GM12892 (cell line): ENCODE measurements around the gene SOCS3.

Source experiments
- POLR2A ChIP-seq: IDR thresholded peaks from 2 replicates; pipeline ENCODE4 v1.6.1; 2011; ENCODE audit warnings: low read depth, low read length, control low read depth
- POLR2AphosphoS5 ChIP-seq: IDR thresholded peaks from 2 replicates; pipeline ENCODE4 v1.6.1; 2011; ENCODE audit warnings: low read depth, low read length, control low read depth

DNA sequence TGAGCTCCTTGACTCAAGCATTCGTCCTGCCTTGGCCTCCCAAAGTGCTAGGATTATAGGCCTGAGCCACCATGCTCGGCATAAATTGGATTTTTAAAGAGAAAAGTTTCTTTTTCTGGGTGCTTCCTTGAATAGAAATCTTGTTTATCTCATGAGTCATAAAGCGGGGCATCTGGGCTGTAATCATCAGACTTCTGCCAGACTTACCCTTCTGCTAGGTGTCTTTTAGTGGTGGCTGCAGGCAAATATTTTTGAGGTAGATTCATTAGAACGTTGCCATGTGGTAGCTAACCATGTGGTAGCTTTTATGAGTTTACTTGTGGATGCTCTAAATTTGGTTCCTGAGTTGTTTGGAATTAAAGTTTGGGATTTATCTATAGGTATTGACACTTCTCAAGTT lies 32.0 kb upstream of the SOCS3 start:
- no peak for TF ChIP-seq POLR2A
- no peak for TF ChIP-seq POLR2AphosphoS5
